Osteoblast (primary cell): ENCODE measurements around the gene HID1. TPM values are rescaled to one million over a fixed set of nuclear protein-coding genes. Genes with fewer than 3 reads are reported as not detected.

Experiments
- DNase-seq: peaks from one replicate; pipeline ENCODE4 v3.0.0; 2011; ENCODE audit warnings: low spot score, mixed read lengths; ENCODE audit not compliant: insufficient read length; ENCODE audit errors: missing footprints
- H2AFZ ChIP-seq: 2 replicates; pipeline ENCODE4 v1.6.0; 2011; ENCODE audit warnings: mild to moderate bottlenecking, low read length
- H3K27ac ChIP-seq: 2 replicates; pipeline ENCODE4 v1.5.1; 2011; ENCODE audit warnings: mild to moderate bottlenecking, low read depth, low read length, moderate library complexity
- H3K27me3 ChIP-seq: 2 replicates; pipeline ENCODE4 v1.6.0; 2012; ENCODE audit warnings: mild to moderate bottlenecking, control low read depth, inconsistent platforms, low read length, moderate library complexity; ENCODE audit not compliant: insufficient read depth
- H3K36me3 ChIP-seq: 2 replicates; pipeline ENCODE4 v1.5.1; 2011; ENCODE audit warnings: mild to moderate bottlenecking, low read length, control low read depth, moderate library complexity; ENCODE audit not compliant: insufficient read depth
- H3K4me1 ChIP-seq: 2 replicates; pipeline ENCODE4 v1.5.1; 2011; ENCODE audit warnings: mild to moderate bottlenecking, low read length, control low read depth, moderate library complexity; ENCODE audit not compliant: insufficient read depth
- H3K4me2 ChIP-seq: 2 replicates; pipeline ENCODE4 v1.6.0; 2011; ENCODE audit warnings: mild to moderate bottlenecking, low read length; ENCODE audit not compliant: insufficient read depth
- H3K4me3 ChIP-seq: fragments of 200-600 bp; sonication (generic); 3 replicates; pipeline ENCODE4 v1.5.1; 2012; ENCODE audit warnings: mild to moderate bottlenecking, low read length, inconsistent platforms; ENCODE audit not compliant: insufficient read depth
- H3K79me2 ChIP-seq: 2 replicates; pipeline ENCODE4 v1.6.0; 2012; ENCODE audit warnings: mild to moderate bottlenecking, low read length, control low read depth, inconsistent platforms; ENCODE audit not compliant: insufficient read depth
- H3K9me3 ChIP-seq: 2 replicates; pipeline ENCODE4 v1.5.1; 2011; ENCODE audit warnings: low read depth, low read length, control low read depth
- H4K20me1 ChIP-seq: 2 replicates; pipeline ENCODE4 v1.6.0; 2012; ENCODE audit warnings: mild to moderate bottlenecking, low read length, control low read depth; ENCODE audit not compliant: insufficient read depth
- CTCF ChIP-seq: IDR thresholded peaks from 2 replicates; pipeline ENCODE4 v1.5.1; 2011; ENCODE audit warnings: mild to moderate bottlenecking, low read depth, low read length, moderate library complexity; ENCODE audit errors: extremely low read depth
- total RNA-seq: library from RNA; depleted of rRNA; stranded (reverse); fragments of >200 nt; gene quantifications from 2 replicates; pipeline ENCODE4 v1.2.3, GENCODE V29; 2012

Gene HID1
- total RNA-seq, 1 donor, result 0.36 TPM

GRCh38 chr17:74968361-74968780 lies 4.2 kb downstream of the HID1 start:
- Histone ChIP-seq H3K4me3 (no peak overlapping the region), H3K36me3 (no peaks in the 10 kb centered on the region), H3K4me1 (no peaks in the 10 kb centered on the region), H4K20me1 (no peaks in the 10 kb centered on the region), H3K27ac (no peak overlapping the region), H3K9me3 (no peaks in the 10 kb centered on the region), H3K4me2 (no peak overlapping the region), H3K79me2 (no peaks in the 10 kb centered on the region), H2AFZ (no peak overlapping the region), H3K27me3 (peaks cover 26% of the 10 kb centered on the region)
- no peak for TF ChIP-seq CTCF
- no peak for DNase-seq

DNA sequence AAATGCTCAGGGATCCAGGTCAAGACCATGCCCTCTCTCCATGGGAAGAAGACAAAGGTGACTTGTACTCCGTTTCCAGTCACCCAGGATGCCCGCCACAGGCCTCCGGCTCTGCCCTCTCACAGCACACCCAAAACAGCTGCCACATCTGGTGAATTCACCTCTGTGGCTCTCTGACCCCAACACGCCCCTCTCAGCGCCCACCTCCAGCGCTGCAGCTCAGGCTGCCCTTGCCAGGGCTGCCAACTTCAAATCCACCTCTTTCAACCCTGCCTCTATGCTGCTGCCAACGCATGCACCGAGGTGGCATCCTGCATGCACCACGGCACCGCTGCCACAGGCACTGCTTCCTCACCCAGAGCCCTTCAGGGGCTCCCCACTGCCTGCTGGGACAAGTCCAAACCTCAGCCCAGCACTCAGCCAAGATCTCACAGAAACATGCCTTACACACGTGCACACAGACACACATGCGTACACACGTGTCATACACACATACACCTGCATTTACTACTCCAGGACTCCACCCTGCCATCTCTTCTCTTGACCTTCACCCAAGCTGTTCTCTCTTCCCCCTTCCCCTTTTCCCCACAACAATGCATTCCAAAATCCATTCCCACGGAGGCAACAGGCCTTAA lies 7.5 kb downstream of the HID1 start:
- no peak overlapping the region for H3K4me2 ChIP-seq
- DNase-seq, result peak; percentile 80
- no peak overlapping the region for H3K27ac ChIP-seq
- H3K36me3 ChIP-seq, result no peaks in the 10 kb centered on the region
- no peaks in the 10 kb centered on the region for H3K27me3 ChIP-seq
- TF ChIP-seq CTCF, result no peak
- no peaks in the 10 kb centered on the region for H4K20me1 ChIP-seq
- peaks cover 5% of the 10 kb centered on the region for H3K4me1 ChIP-seq
- no peak overlapping the region for H3K4me3 ChIP-seq
- no peak overlapping the region for H2AFZ ChIP-seq
- H3K79me2 ChIP-seq, result no peaks in the 10 kb centered on the region
- no peaks in the 10 kb centered on the region for H3K9me3 ChIP-seq

DNA sequence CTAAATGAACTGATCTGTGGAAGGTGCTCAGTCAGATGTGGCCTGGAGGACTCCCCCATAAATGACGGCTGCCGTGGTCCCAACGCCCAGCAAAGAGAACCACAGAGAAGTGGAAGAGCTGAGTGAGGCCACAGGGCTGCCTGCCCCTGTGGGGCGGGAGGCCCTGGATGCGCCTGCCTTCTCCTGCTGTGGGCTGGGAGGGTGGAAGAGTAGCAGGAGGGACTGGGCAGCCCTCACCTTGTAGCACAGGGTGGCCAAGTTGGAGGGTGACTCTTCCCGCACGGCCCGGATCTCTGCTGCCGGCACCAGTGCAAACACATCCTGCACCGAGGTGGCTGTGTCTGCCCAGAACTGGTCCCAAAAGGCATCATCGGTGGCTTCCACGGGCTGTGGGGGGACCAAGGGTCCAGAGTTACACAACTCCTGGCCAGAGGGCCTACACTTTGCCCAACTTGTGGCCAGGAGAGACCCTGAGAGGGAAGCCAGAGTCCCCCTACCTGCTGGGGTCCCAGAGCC lies 8.3 kb downstream of the HID1 start:
- TF ChIP-seq CTCF, result no peak
- Histone ChIP-seq H3K27ac (no peak overlapping the region), H2AFZ (no peak overlapping the region), H3K79me2 (no peaks in the 10 kb centered on the region), H3K4me1 (peaks cover 5% of the 10 kb centered on the region), H3K4me3 (no peak overlapping the region), H4K20me1 (no peaks in the 10 kb centered on the region), H3K9me3 (no peaks in the 10 kb centered on the region), H3K36me3 (no peaks in the 10 kb centered on the region), H3K4me2 (no peak overlapping the region), H3K27me3 (no peaks in the 10 kb centered on the region)
- peak; percentile 62 for DNase-seq

DNA sequence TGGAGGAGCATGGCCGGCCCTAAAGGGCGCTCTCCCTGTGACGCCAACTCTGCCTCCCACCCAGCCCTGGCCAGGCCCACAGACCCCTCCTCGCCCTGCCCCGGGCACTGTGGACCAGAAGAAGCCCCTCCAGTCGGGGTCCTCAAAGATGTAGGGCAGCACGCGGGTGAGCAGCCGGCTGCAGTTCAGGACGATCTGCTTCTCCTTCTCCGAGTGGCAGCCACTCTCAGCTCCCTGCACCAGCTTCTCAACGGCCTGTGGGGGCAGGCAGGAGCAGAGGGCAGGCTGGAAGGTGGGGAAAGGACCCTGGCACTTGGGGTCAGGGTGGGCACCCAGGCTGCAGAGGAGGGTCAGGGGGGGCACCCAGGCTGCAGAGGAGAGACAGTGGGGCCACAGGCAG lies 8.9 kb downstream of the HID1 start:
- no peak overlapping the region for H3K4me3 ChIP-seq
- no peaks in the 10 kb centered on the region for H4K20me1 ChIP-seq
- H3K79me2 ChIP-seq, result no peaks in the 10 kb centered on the region
- no peaks in the 10 kb centered on the region for H3K27me3 ChIP-seq
- DNase-seq, result peak; percentile 80
- H3K9me3 ChIP-seq, result no peaks in the 10 kb centered on the region
- peak; percentile 16 for TF ChIP-seq CTCF
- no peak overlapping the region for H2AFZ ChIP-seq
- no peak overlapping the region for H3K27ac ChIP-seq
- no peaks in the 10 kb centered on the region for H3K36me3 ChIP-seq
- peaks cover 5% of the 10 kb centered on the region for H3K4me1 ChIP-seq
- H3K4me2 ChIP-seq, result no peak overlapping the region
